Fibroblast of the aortic adventitia (primary cell): ENCODE data around the gene HMGB1. TPM values are rescaled to one million over a fixed set of nuclear protein-coding genes. Genes with fewer than 3 reads are reported as not detected.

Experiments
- DNase-seq: peaks from one replicate; pipeline ENCODE4 v3.0.0-alpha.2; 2010; ENCODE audit warnings: low read depth
- H3K4me3 ChIP-seq: 2 replicates; pipeline ENCODE4 v1.5.1; 2011; ENCODE audit warnings: low read depth, mild to moderate bottlenecking, control low read depth, low read length, moderate library complexity
- total RNA-seq: library from RNA; depleted of rRNA; stranded (reverse); fragments of >200 nt; gene quantifications from 2 replicates; pipeline ENCODE4 v1.2.3, GENCODE V29; 2012; ENCODE audit warnings: low replicate concordance
- TF ChIP-seq, protein P1 (sequence below): IDR thresholded peaks from 2 replicates; pipeline ENCODE4 v1.5.1; 2011; ENCODE audit warnings: mild to moderate bottlenecking, low read length, control low read depth, inconsistent platforms; ENCODE audit not compliant: insufficient read depth

The HMGB1 gene
- total RNA-seq, 1 donor = 319 TPM

DNA sequence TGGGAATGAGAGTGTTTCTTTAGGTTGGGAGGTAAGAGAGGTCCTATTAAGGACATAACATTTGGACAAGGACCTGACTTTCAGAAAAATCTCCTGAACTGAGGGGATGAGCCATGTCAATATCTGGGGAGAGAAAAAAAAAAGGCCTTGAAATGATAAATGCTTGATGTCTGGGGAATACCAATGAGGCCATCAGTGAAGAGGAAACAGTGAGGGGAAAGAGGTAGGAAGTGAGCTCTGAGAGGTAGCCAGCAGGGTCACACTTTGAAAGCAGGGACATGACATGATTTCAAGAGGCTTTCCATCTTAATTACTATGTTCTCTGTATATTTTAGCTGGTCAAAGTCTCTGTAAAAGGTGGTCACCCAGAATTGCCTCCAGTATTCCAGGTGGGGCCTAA, 53.4 kb downstream of the HMGB1 start:
- TF ChIP-seq, protein P1, sequence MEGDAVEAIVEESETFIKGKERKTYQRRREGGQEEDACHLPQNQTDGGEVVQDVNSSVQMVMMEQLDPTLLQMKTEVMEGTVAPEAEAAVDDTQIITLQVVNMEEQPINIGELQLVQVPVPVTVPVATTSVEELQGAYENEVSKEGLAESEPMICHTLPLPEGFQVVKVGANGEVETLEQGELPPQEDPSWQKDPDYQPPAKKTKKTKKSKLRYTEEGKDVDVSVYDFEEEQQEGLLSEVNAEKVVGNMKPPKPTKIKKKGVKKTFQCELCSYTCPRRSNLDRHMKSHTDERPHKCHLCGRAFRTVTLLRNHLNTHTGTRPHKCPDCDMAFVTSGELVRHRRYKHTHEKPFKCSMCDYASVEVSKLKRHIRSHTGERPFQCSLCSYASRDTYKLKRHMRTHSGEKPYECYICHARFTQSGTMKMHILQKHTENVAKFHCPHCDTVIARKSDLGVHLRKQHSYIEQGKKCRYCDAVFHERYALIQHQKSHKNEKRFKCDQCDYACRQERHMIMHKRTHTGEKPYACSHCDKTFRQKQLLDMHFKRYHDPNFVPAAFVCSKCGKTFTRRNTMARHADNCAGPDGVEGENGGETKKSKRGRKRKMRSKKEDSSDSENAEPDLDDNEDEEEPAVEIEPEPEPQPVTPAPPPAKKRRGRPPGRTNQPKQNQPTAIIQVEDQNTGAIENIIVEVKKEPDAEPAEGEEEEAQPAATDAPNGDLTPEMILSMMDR = no peak
- no peak overlapping the region for H3K4me3 ChIP-seq
- DNase-seq = no peak

DNA sequence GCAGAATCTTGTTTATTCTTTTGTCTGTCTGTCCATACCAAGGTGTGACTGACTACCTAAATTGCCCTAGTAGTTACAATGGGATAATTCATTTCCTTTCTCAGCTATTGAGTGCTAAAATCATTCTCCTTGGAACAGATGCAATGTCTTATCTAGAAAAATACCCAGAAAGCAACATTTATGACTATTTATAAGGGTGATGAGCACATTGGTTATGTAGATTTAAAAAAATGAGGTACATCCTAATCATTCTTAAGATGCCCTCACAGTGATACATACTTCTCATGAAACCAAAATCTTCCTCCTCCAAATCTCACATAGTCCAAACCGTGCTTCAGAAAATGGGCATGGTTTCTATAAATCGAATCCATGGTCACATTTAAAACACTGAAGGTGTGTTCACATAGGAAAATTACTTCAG, 55.0 kb downstream of the HMGB1 start:
- peak; percentile 40 for DNase-seq
- TF ChIP-seq, protein P1 = no peak
- no peak overlapping the region for H3K4me3 ChIP-seq

DNA sequence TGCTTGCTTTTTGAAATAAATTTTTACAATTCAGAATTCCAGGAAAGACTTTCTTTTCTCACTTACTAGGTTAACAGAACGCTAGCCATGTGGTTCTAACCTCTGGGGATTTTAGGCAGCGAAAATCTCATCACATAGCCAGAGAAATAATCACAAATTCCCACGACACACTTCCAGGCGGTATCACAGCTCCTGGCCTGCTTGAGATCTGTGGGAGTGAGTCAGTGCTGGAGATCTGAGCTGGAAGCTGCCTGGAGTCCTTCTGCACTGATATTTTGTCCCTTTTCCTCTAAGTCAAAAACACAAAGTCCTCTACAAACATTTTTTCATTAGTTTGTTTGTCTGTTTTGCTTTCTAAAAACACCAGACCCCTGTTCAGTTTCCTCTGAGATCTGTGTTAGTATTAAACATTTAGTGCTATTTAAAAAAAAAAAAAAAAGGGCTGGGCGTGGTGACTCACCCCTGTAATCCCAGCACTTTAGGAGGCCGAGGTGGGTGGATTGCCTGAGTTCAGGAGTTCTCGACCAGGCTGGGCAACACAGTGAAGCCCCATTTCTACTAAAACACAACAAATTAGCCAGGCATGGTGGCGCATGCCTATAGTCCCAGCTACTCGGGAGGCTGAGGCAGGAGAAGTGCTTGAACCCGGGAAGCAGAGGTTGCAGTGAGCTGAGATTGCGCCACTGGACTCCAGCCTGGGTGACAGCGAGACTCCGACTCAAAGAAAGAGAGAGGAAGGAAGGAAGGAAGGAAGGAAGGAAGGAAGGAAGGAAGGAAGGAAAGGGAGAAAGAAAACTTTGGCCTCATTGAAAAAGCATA, 55.6 kb downstream of the HMGB1 start:
- TF ChIP-seq, protein P1 = no peak
- peak; percentile 93 for DNase-seq
- H3K4me3 ChIP-seq = no peak overlapping the region

DNA sequence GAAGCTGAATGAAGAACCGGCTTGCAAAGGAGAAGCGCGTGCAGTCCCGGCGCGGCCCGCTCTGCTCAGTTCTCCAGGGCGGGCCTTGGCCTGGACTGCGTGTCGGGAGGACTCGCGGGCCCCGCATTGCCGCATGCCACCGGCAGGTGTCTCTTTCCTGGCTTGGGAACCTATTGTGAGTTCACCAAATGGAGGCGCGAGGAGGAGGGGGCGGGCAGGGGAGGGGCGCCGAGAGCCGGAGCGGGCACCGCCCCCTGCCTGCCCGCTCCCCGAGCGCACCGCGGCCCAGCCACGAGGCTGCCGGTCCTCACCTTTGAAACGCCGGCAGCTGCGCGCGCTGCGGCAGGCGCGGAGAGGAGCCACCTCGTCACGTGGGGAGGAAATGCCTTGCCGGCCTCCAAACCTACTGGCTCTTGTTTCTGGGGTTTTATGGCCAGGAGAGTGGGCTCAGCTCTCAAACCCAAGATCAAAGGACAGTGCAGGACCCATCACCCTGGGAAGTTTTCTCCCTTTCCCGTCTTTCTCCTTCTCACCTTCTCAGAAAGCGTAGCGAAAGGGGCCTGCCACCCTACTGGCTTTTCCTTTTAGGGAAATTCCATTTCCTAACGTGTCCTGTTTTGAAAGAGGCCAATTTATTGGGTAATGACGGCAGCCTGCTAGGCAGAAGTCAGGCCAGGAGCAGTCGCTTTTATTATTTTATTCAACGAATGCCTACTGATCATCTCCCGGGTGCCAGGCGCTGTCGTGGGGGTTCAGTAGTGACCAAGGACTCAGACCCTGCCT, 57.2 kb downstream of the HMGB1 start:
- DNase-seq = peak; percentile 89
- peak overlapping the region; percentile 37 for H3K4me3 ChIP-seq
- TF ChIP-seq, protein P1 = peak; percentile 77

DNA sequence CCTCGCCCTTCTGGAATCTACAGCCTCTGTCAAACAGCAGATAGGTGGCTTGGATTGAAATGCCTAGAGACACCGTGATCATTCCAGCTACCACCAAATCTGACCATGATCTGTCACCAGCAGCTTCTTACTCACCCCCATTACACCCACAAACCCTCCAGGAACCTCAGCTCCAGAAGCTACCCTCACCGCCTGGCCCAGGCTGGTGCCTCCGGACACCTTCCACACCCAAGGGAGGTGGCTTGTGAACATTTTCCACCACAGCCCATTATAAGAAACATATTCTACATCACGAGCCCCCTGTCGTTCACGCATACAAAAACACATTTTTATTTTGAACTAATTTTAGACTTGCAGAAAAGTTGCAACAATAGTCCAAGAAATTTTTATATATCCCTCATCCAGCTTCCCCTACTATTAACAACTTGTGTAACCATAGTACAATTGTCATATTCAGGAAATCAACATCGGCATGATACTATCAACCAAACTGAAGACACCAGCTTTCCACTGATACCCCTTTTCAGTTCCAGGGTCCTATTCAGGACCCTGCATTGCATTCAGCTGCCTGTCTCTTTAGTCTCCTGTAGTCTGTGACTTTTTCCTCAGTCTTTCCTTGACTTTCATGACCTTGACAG, 58.8 kb downstream of the HMGB1 start:
- TF ChIP-seq, protein P1 = no peak
- no peak for DNase-seq
- H3K4me3 ChIP-seq = no peak overlapping the region

Other genes starting within 250 kb of the HMGB1 start
- gene KATNAL1, start 158.4 kb downstream of the HMGB1 start, total RNA-seq = 38.7 and 61.2 TPM in 2 replicates
- under 0.01 TPM in 1 of 2 replicates, not detected in the other for gene UBE2L5, start 43.4 kb downstream of the HMGB1 start, total RNA-seq
- 17.0 and 20.3 TPM in 2 replicates for gene USPL1, start 152.0 kb upstream of the HMGB1 start, total RNA-seq